Muscle of back (tissue), 11 donors: ENCODE data around the gene STRA8. TPM values are rescaled to one million over a fixed set of nuclear protein-coding genes. Genes with fewer than 3 reads are reported as not detected.

Experiments
- DNase-seq, 3 donors: peaks; one replicate each; pipeline versions ENCODE4 v3.0.0 to v3.0.0-alpha.2; 2013
- polyA plus RNA-seq, 10 donors: library from polyadenylated mRNA; unstranded; fragments of 120-200 nt; gene quantifications; one replicate each; pipeline ENCODE4 v1.2.1, GENCODE V29; 2013; ENCODE audit not compliant: insufficient read length in 10 of 10

Gene STRA8
- polyA plus RNA-seq, 10 donors = 0.22 to 0.30 TPM; not detected in 8

- DNase-seq = no peak
These were observed 2.2 kb downstream of the STRA8 start for GRCh38 chr7:135235841-135236240.

- DNase-seq = no peak
These were observed 3.1 kb downstream of the STRA8 start for GRCh38 chr7:135236727-135237126.

- DNase-seq = no peak
These were observed 4.6 kb downstream of the STRA8 start for GRCh38 chr7:135238112-135238744.

GRCh38 chr7:135239263-135239662 lies 5.6 kb downstream of the STRA8 start:
- DNase-seq = no peak

GRCh38 chr7:135240441-135240840 lies 6.8 kb downstream of the STRA8 start:
- DNase-seq = peak in 2 of 3 donors; percentile 4 to 31

- DNase-seq = no peak
These were observed 8.6 kb downstream of the STRA8 start for GRCh38 chr7:135242096-135242684.

GRCh38 chr7:135245226-135246190 lies 11.9 kb downstream of the STRA8 start:
- DNase-seq = no peak

- no peak for DNase-seq
These were observed 12.7 kb downstream of the STRA8 start for GRCh38 chr7:135246191-135246825.

GRCh38 chr7:135247746-135248471 lies 14.3 kb downstream of the STRA8 start:
- DNase-seq = no peak

GRCh38 chr7:135248546-135248945 lies 14.9 kb downstream of the STRA8 start:
- no peak for DNase-seq

- no peak for DNase-seq
These were observed 18.1 kb downstream of the STRA8 start for GRCh38 chr7:135251496-135252391.

GRCh38 chr7:135253851-135254771 lies 20.5 kb downstream of the STRA8 start:
- peak; percentile 38 to 72 (median 59) for DNase-seq

- no peak for DNase-seq
These were observed 24.2 kb downstream of the STRA8 start for GRCh38 chr7:135257790-135258189.

- DNase-seq = no peak
These were observed 24.9 kb downstream of the STRA8 start for GRCh38 chr7:135258585-135258984.

GRCh38 chr7:135259702-135260101 lies 26.1 kb downstream of the STRA8 start:
- DNase-seq = no peak

GRCh38 chr7:135260470-135260869 lies 26.8 kb downstream of the STRA8 start:
- no peak for DNase-seq

- peak in 2 of 3 donors; percentile 31 to 47 for DNase-seq
These were observed 27.5 kb downstream of the STRA8 start for GRCh38 chr7:135260930-135261721.

- no peak for DNase-seq
These were observed 29.1 kb downstream of the STRA8 start for GRCh38 chr7:135262623-135263320.
